ENCODE measurements around the gene SSR1.

SSR1 gene

GRCh38 chr6:7255918-7256317, 57.1 kb downstream of the SSR1 start:
- DNase-seq = no peak

GRCh38 chr6:7254980-7255835, 57.8 kb downstream of the SSR1 start:
- DNase-seq = no peak

- no peak for DNase-seq
Observed at GRCh38 chr6:7252390-7252789, 60.6 kb downstream of the SSR1 start.

GRCh38 chr6:7251646-7252260, 61.2 kb downstream of the SSR1 start:
- no peak for DNase-seq

- DNase-seq = no peak
Observed at GRCh38 chr6:7250812-7251211, 62.2 kb downstream of the SSR1 start.

GRCh38 chr6:7249946-7250643, 62.9 kb downstream of the SSR1 start:
- DNase-seq = no peak

- no peak for DNase-seq
Observed at GRCh38 chr6:7249391-7249790, 63.6 kb downstream of the SSR1 start.

GRCh38 chr6:7247828-7248227, 65.2 kb downstream of the SSR1 start:
- DNase-seq = no peak

GRCh38 chr6:7247179-7247456, 65.9 kb downstream of the SSR1 start:
- no peak for DNase-seq

GRCh38 chr6:7246401-7247178, 66.4 kb downstream of the SSR1 start:
- no peak for DNase-seq

GRCh38 chr6:7245668-7246393, 67.2 kb downstream of the SSR1 start:
- DNase-seq = no peak

GRCh38 chr6:7243179-7243981, 69.6 kb downstream of the SSR1 start:
- no peak for DNase-seq

GRCh38 chr6:7242835-7243178, 70.2 kb downstream of the SSR1 start:
- no peak for DNase-seq

GRCh38 chr6:7241709-7242645, 71.0 kb downstream of the SSR1 start:
- DNase-seq = no peak

GRCh38 chr6:7241160-7241559, 71.8 kb downstream of the SSR1 start:
- no peak for DNase-seq

GRCh38 chr6:7240351-7240750, 72.6 kb downstream of the SSR1 start:
- DNase-seq = no peak

- no peak for DNase-seq
Observed at GRCh38 chr6:7239590-7239948, 73.4 kb downstream of the SSR1 start.

GRCh38 chr6:7238900-7239589, 74.0 kb downstream of the SSR1 start:
- no peak for DNase-seq

GRCh38 chr6:7238526-7238899, 74.5 kb downstream of the SSR1 start:
- no peak for DNase-seq

- DNase-seq = no peak
Observed at GRCh38 chr6:7237653-7238188, 75.3 kb downstream of the SSR1 start.

Data from cortex of kidney (tissue), 1 donor.